Calu3 (cell line): ENCODE measurements around the gene POLR3A. TPM values are rescaled to one million over a fixed set of nuclear protein-coding genes. Genes with fewer than 3 reads are reported as not detected.

Experiments
- BruUV-seq: library from RNA; stranded (reverse); fragments of 400-500 nt; replicated peaks from 2 replicates; lab custom pipeline; 2021; lab: Mats Ljungman, UMichigan
- CTCF ChIA-PET: fragments of 300-600 bp; sonication (Branson Sonifier 250); formaldehyde crosslinking; loops from one replicate; lab custom pipeline; 2022; ENCODE audit warnings: antibody characterized with exemption; lab: Charles Lee
- DNase-seq: peaks from one replicate; pipeline ENCODE4 v3.0.0; 2022
- H3K27ac Mint-ChIP-seq: one replicate; pipeline ENCODE4 v1.8.0; 2022; ENCODE audit warnings: mixed read lengths; ENCODE audit not compliant: unreplicated experiment
- H3K27me3 Mint-ChIP-seq: one replicate; pipeline ENCODE4 v1.8.0; 2022; ENCODE audit warnings: mixed read lengths; ENCODE audit not compliant: unreplicated experiment
- H3K36me3 Mint-ChIP-seq: one replicate; pipeline ENCODE4 v1.8.0; 2022; ENCODE audit warnings: mild to moderate bottlenecking, moderate library complexity, mixed read lengths; ENCODE audit not compliant: insufficient read depth, unreplicated experiment
- H3K4me1 Mint-ChIP-seq: one replicate; pipeline ENCODE4 v1.8.0; 2022; ENCODE audit warnings: mild to moderate bottlenecking, low read depth, mixed read lengths; ENCODE audit not compliant: unreplicated experiment
- H3K4me3 Mint-ChIP-seq: one replicate; pipeline ENCODE4 v1.8.0; 2022; ENCODE audit warnings: mild to moderate bottlenecking, low read depth, moderate library complexity, mixed read lengths; ENCODE audit not compliant: unreplicated experiment
- H3K9me3 Mint-ChIP-seq: one replicate; pipeline ENCODE4 v1.8.0; 2022; ENCODE audit warnings: low read depth, mixed read lengths; ENCODE audit not compliant: unreplicated experiment
- intact Hi-C: fragments of 100-400 bp; cut with micrococcal nuclease; formaldehyde crosslinking; loops from one replicate; pipeline ENCODE4 v1.10.0; 2022; ENCODE audit not compliant: unreplicated experiment
- total RNA-seq: library from RNA; stranded (reverse); gene quantifications from 2 replicates; pipeline ENCODE4 v1.2.3, GENCODE V29; 2022
- TF ChIP-seq, protein P1 (sequence below): fragments of 200-600 bp; IDR thresholded peaks from one replicate; pipeline ENCODE4 v1.8.0; 2022; ENCODE audit warnings: antibody characterized with exemption; ENCODE audit not compliant: unreplicated experiment

The POLR3A gene
- total RNA-seq, 1 experiment from 2014 or later = 26.6 TPM

DNA sequence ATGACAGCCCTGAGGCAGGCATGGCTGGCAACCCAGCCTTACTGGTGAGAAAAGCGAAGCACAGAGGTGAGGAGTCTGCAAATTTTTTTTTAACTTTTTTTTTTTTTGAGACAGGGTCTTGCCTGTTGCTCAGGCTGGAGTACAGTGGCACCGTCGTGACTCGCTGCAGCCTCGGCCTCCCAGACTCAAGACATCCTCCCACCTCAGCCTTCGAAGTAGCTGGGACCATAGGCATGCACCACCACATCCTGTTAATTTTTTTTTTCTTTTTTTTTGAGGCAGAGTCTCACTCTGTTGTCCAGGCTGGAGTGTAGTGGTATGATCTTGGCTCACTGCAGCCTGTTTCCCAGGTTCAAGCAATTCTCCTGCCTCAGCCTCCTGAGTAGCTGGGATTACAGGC is 67.6 kb downstream of the POLR3A start:
- peaks cover 3% of the 10 kb centered on the region for H3K36me3 Mint-ChIP-seq
- intact Hi-C loops = loop anchor here (5.0 kb wide), 1 partner anchor 54 kb away; no protein-coding TSS in a partner anchor
- no peaks in the 10 kb centered on the region for H3K27me3 Mint-ChIP-seq
- no peak for DNase-seq
- CTCF ChIA-PET = no interaction called here
- peaks cover 3% of the 10 kb centered on the region for H3K9me3 Mint-ChIP-seq
- H3K4me1 Mint-ChIP-seq = no peaks in the 10 kb centered on the region
- no TSS peak for BruUV-seq
- H3K27ac Mint-ChIP-seq = no peak overlapping the region
- no peak overlapping the region for H3K4me3 Mint-ChIP-seq
- TF ChIP-seq, protein P1, sequence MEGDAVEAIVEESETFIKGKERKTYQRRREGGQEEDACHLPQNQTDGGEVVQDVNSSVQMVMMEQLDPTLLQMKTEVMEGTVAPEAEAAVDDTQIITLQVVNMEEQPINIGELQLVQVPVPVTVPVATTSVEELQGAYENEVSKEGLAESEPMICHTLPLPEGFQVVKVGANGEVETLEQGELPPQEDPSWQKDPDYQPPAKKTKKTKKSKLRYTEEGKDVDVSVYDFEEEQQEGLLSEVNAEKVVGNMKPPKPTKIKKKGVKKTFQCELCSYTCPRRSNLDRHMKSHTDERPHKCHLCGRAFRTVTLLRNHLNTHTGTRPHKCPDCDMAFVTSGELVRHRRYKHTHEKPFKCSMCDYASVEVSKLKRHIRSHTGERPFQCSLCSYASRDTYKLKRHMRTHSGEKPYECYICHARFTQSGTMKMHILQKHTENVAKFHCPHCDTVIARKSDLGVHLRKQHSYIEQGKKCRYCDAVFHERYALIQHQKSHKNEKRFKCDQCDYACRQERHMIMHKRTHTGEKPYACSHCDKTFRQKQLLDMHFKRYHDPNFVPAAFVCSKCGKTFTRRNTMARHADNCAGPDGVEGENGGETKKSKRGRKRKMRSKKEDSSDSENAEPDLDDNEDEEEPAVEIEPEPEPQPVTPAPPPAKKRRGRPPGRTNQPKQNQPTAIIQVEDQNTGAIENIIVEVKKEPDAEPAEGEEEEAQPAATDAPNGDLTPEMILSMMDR = no peak

DNA sequence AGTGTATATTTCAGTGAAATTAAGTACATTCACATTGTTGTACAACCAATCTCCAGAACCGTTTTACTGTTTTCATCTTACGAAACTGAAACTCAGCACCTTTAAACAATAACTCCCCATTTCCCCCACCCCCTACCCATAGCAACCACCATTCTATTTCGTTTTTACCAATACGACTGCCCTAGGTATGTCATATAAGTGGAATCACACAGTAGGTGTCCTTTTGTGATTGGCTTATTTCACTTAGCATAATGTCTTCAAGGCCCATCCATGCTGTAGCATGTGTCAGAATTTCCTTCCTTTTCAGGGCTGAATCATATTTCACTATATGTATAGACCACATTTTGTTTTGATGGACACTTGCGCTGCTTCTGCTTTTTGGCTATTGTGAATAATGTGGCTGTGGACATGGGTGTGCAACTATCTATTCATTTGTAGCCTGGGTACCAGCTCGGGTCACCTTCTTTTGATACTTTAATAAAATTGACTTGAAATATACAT is 68.4 kb downstream of the POLR3A start:
- CTCF ChIA-PET = no interaction called here
- no peak for DNase-seq
- Mint-ChIP-seq H3K27me3 (no peaks in the 10 kb centered on the region), H3K9me3 (peaks cover 3% of the 10 kb centered on the region), H3K4me3 (no peak overlapping the region), H3K4me1 (no peaks in the 10 kb centered on the region), H3K36me3 (no peaks in the 10 kb centered on the region), H3K27ac (no peak overlapping the region)
- no TSS peak for BruUV-seq
- TF ChIP-seq, protein P1 = no peak
- intact Hi-C loops = loop anchor here (5.0 kb wide), 1 partner anchor 54 kb away; no protein-coding TSS in a partner anchor

DNA sequence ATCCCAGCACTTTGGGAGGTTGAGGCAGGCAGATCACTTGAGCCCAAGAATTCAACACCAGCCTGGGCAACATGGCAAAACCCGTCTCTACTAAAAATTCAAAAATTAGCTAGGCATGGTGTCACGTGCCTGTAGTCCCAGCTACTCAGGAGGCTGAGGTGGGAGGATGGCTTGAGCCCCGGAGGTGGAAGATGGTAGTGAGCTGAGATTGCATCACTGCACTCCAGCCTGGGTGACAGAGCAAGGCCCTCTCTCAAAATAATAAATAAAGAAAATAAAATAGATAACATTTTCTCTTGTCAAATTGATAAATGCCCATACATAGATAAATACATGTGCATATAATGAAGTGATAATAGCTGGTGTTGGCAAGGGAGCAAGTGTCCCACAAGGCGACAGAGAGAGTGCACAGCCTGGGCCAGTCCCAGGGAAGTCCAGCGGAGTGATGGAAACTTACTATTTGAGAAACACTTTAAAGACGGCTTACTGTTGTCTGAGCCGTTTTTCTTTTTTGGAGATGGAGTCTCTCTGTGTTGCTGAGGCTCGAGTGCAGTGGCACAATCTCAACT is 69.3 kb downstream of the POLR3A start:
- intact Hi-C loops = loop anchor here (5.0 kb wide), 1 partner anchor 53 kb away; no protein-coding TSS in a partner anchor
- Mint-ChIP-seq H3K4me1 (no peaks in the 10 kb centered on the region), H3K9me3 (peaks cover 3% of the 10 kb centered on the region), H3K27me3 (no peaks in the 10 kb centered on the region), H3K27ac (no peak overlapping the region), H3K4me3 (no peak overlapping the region), H3K36me3 (no peaks in the 10 kb centered on the region)
- TF ChIP-seq, protein P1 = no peak
- CTCF ChIA-PET = no interaction called here
- BruUV-seq = no TSS peak
- no peak for DNase-seq

DNA sequence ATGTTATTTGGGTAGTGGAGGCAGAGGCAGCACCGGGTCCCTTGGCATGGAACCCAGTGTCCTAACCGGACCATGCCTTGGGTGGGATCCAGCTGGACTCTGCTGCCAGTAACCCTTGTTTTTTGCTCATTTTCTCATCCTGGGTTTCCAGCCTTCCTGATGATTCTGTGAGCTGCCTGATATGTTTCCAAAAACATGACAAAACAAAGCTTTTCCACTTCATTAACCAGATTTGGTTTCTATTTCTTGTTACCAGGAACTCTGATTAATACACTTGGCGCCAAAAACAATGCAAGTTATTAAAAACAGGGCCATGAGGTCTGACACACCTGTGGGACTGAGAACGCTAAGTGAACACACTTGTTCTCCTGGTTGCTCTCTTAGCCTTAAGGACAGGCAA is 69.9 kb downstream of the POLR3A start:
- Mint-ChIP-seq H3K27me3 (no peaks in the 10 kb centered on the region), H3K36me3 (no peaks in the 10 kb centered on the region), H3K4me1 (no peaks in the 10 kb centered on the region), H3K9me3 (no peaks in the 10 kb centered on the region), H3K27ac (no peak overlapping the region), H3K4me3 (no peak overlapping the region)
- intact Hi-C loops = no loop called here
- no TSS peak for BruUV-seq
- CTCF ChIA-PET = no interaction called here
- TF ChIP-seq, protein P1 = no peak
- no peak for DNase-seq
